Measurements from ENCODE around the gene ATXN1.

ATXN1 gene

GRCh38 chr6:16305788-16306187 is 455.5 kb downstream of the ATXN1 start (continued):
- TF ChIP-seq PATZ1 (CRISPR knock-in tag; IDR thresholded peaks at IDR 0.05; ENCODE audit: borderline replicate concordance), result no peak
- TF ChIP-seq RARB (CRISPR knock-in tag; IDR thresholded peaks at IDR 0.05), result no peak
- TF ChIP-seq OSR1 (CRISPR knock-in tag; IDR thresholded peaks at IDR 0.05), result no peak

- ATAC-seq, result no peak
- no peak for TF ChIP-seq GLIS3 (CRISPR knock-in tag; IDR thresholded peaks at IDR 0.05)
- no peak for TF ChIP-seq SNAI2 (CRISPR knock-in tag; IDR thresholded peaks at IDR 0.05)
- TF ChIP-seq CREB5 (CRISPR knock-in tag; IDR thresholded peaks at IDR 0.05; ENCODE audit: low read depth), result no peak
- TF ChIP-seq OSR1 (CRISPR knock-in tag; IDR thresholded peaks at IDR 0.05), result no peak
- no peak for TF ChIP-seq ARNTL (CRISPR knock-in tag; IDR thresholded peaks at IDR 0.05; ENCODE audit: borderline replicate concordance, low read depth)
- no peak for TF ChIP-seq ISL1 (CRISPR knock-in tag; IDR thresholded peaks at IDR 0.05)
Measured at GRCh38 chr6:16305246-16305725, 456.0 kb downstream of the ATXN1 start.

GRCh38 chr6:16302721-16303552 is 458.3 kb downstream of the ATXN1 start:
- ATAC-seq, result no peak
- no peak for TF ChIP-seq TCF4 (CRISPR knock-in tag; IDR thresholded peaks at IDR 0.05; ENCODE audit: borderline replicate concordance)
- TF ChIP-seq ARNTL (CRISPR knock-in tag; IDR thresholded peaks at IDR 0.05; ENCODE audit: borderline replicate concordance, low read depth), result no peak
- TF ChIP-seq RARB (CRISPR knock-in tag; IDR thresholded peaks at IDR 0.05), result no peak
- no peak for TF ChIP-seq GLIS3 (CRISPR knock-in tag; IDR thresholded peaks at IDR 0.05)
- no peak for TF ChIP-seq ZC3H10 (CRISPR knock-in tag; IDR thresholded peaks at IDR 0.05)
- no peak for TF ChIP-seq PPARA (CRISPR knock-in tag; IDR thresholded peaks at IDR 0.05; ENCODE audit: borderline replicate concordance)
- TF ChIP-seq ZFP30 (CRISPR knock-in tag; IDR thresholded peaks at IDR 0.05), result no peak
- no peak for TF ChIP-seq OSR1 (CRISPR knock-in tag; IDR thresholded peaks at IDR 0.05)
- no peak for TF ChIP-seq PATZ1 (CRISPR knock-in tag; IDR thresholded peaks at IDR 0.05; ENCODE audit: borderline replicate concordance)
- TF ChIP-seq ZNF565 (CRISPR knock-in tag; conservative IDR thresholded peaks at IDR 0.05; ENCODE audit: low read depth), result no peak
- TF ChIP-seq BACH2 (CRISPR knock-in tag; IDR thresholded peaks at IDR 0.05; ENCODE audit: borderline replicate concordance), result no peak
- TF ChIP-seq, protein P1, sequence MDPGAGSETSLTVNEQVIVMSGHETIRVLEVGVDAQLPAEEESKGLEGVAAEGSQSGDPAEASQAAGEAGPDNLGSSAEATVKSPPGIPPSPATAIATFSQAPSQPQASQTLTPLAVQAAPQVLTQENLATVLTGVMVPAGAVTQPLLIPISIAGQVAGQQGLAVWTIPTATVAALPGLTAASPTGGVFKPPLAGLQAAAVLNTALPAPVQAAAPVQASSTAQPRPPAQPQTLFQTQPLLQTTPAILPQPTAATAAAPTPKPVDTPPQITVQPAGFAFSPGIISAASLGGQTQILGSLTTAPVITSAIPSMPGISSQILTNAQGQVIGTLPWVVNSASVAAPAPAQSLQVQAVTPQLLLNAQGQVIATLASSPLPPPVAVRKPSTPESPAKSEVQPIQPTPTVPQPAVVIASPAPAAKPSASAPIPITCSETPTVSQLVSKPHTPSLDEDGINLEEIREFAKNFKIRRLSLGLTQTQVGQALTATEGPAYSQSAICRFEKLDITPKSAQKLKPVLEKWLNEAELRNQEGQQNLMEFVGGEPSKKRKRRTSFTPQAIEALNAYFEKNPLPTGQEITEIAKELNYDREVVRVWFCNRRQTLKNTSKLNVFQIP (CRISPR knock-in tag; IDR thresholded peaks at IDR 0.05; ENCODE audit: borderline replicate concordance, low read depth), result no peak
- no peak for TF ChIP-seq TOX (CRISPR knock-in tag; IDR thresholded peaks at IDR 0.05; ENCODE audit: borderline replicate concordance)
- TF ChIP-seq TSHZ2 (CRISPR knock-in tag; IDR thresholded peaks at IDR 0.05), result no peak
- no peak for TF ChIP-seq CREB5 (CRISPR knock-in tag; IDR thresholded peaks at IDR 0.05; ENCODE audit: low read depth)
- TF ChIP-seq ESRRG (CRISPR knock-in tag; IDR thresholded peaks at IDR 0.05), result no peak
- no peak for TF ChIP-seq ZNF70 (CRISPR knock-in tag; IDR thresholded peaks at IDR 0.05)
